NCI-H146 treated with DMSO at 0.1 percent for 48 hours (cell line): Measurements from ENCODE around the gene COPE.
"Not testable (repeated sequence)": the region's sequence is repeated elsewhere in the genome, so short reads cannot be mapped to it uniquely, and the experiment has no call there.

ENCODE experiments used
- DNase-seq: peaks from one replicate; lab custom pipeline; 2025; ENCODE audit not compliant: unreplicated experiment; lab: John Stamatoyannopoulos, UW

Gene COPE

GRCh38 chr19:18940769-18941627 lies 21.8 kb upstream of the COPE start, which contains the start of gene HOMER3:
Gene HOMER3 (minus strand): TSS chr19:18941217. CDS start chr19:18938982, 2,235 bp downstream.
- no peak for DNase-seq

- no peak for DNase-seq
Observed at GRCh38 chr19:18939922-18940768, 21.0 kb upstream of the COPE start.

- DNase-seq = no peak
Observed at GRCh38 chr19:18939163-18939562, 20.0 kb upstream of the COPE start.

GRCh38 chr19:18933297-18933696 lies 14.1 kb upstream of the COPE start:
- no peak for DNase-seq

- peak; percentile 74 for DNase-seq
Observed at GRCh38 chr19:18932216-18932841, 13.1 kb upstream of the COPE start.

GRCh38 chr19:18931316-18932162 lies 12.4 kb upstream of the COPE start:
- DNase-seq = no peak

- DNase-seq = no peak
Observed at GRCh38 chr19:18929311-18929710, 10.1 kb upstream of the COPE start.

- DNase-seq = no peak
Observed at GRCh38 chr19:18928018-18928805, 9.0 kb upstream of the COPE start.

- no peak for DNase-seq
Observed at GRCh38 chr19:18924684-18925213, 5.6 kb upstream of the COPE start.

- DNase-seq = no peak
Observed at GRCh38 chr19:18922228-18922985, 3.2 kb upstream of the COPE start.

GRCh38 chr19:18921593-18921992 lies 2.4 kb upstream of the COPE start:
- DNase-seq = no peak

- DNase-seq = no peak
Observed at GRCh38 chr19:18920400-18920799, 1.2 kb upstream of the COPE start.

GRCh38 chr19:18919900-18920214 lies 670 bp upstream of the COPE start:
- no peak for DNase-seq

GRCh38 chr19:18917593-18917992 lies 1.6 kb downstream of the COPE start:
- not testable (repeated sequence) for DNase-seq

- peak; percentile 28 for DNase-seq
Observed at GRCh38 chr19:18915639-18916038, 3.5 kb downstream of the COPE start.

- DNase-seq = no peak
Observed at GRCh38 chr19:18913466-18913865, 5.7 kb downstream of the COPE start.

GRCh38 chr19:18912933-18913332 lies 6.3 kb downstream of the COPE start:
- DNase-seq = no peak

GRCh38 chr19:18910801-18911436 lies 8.3 kb downstream of the COPE start:
- no peak for DNase-seq
